ENCODE measurements around the gene KIFC1.
A peak's percentile ranks its signal among the peaks of the same experiment; 100 is the strongest.

The KIFC1 gene

GRCh38 chr6:33412140-33413009, 20.8 kb downstream of the KIFC1 start:
- no peak overlapping the region for H3K27ac ChIP-seq
- TF ChIP-seq, protein P1, sequence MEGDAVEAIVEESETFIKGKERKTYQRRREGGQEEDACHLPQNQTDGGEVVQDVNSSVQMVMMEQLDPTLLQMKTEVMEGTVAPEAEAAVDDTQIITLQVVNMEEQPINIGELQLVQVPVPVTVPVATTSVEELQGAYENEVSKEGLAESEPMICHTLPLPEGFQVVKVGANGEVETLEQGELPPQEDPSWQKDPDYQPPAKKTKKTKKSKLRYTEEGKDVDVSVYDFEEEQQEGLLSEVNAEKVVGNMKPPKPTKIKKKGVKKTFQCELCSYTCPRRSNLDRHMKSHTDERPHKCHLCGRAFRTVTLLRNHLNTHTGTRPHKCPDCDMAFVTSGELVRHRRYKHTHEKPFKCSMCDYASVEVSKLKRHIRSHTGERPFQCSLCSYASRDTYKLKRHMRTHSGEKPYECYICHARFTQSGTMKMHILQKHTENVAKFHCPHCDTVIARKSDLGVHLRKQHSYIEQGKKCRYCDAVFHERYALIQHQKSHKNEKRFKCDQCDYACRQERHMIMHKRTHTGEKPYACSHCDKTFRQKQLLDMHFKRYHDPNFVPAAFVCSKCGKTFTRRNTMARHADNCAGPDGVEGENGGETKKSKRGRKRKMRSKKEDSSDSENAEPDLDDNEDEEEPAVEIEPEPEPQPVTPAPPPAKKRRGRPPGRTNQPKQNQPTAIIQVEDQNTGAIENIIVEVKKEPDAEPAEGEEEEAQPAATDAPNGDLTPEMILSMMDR (IDR thresholded peaks at IDR 0.05; ENCODE audit: low read depth, low read length, missing control alignments), result no peak
- H3K4me3 ChIP-seq (ENCODE audit: low read depth, low read length), result no peak overlapping the region
- peaks cover 34% of the 10 kb centered on the region for H3K36me3 ChIP-seq (replicated peaks)
- no peak for DNase-seq
- no peaks in the 10 kb centered on the region for H3K27me3 ChIP-seq (replicated peaks)
- in situ Hi-C loops (cut with HindIII; ENCODE audit: low pct_ligation_motif_present, low sequenced_read_pairs), result no loop called here

DNA sequence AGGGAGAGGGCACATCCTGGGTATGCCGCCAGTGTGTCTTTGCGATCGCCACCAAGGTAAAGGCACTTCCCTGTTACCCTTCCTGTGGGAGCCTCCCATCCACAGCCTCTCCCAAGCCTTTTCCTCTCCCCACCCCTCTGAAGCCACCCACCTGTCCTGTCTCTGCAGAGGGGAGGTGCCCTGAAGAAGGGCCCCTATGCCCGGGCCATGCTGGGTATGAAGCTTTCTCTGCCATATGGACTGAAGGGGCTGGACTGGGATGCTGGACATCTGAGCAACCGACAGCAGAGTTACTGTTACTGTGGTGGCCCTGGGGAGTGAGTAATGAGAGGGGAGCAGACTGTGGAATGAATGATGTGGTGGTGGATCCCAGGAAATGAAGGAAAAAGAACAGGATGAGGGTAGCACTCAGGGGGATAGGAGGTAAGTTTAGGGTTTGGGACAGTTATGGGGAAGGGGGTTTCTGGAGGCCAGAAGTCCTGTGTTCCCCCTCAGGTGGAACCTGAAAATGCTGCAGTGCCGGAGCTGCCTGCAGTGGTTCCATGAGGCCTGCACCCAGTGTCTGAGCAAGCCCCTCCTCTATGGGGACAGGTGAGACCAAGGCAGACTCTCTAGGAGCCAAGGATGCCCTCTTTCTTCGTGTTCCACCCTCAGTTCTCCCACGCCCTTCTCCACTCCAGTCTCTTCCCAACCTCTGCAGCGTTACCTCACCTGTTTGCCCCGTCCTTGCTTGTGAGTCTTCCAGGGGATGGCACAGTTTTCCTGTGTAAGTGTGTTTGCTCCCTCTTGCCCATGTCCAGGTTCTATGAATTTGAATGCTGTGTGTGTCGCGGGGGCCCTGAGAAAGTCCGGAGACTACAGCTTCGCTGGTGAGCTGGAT, 21.9 kb downstream of the KIFC1 start:
- in situ Hi-C loops (cut with HindIII; ENCODE audit: low pct_ligation_motif_present, low sequenced_read_pairs), result no loop called here
- H3K27me3 ChIP-seq (replicated peaks), result no peaks in the 10 kb centered on the region
- TF ChIP-seq, protein P1 (IDR thresholded peaks at IDR 0.05; ENCODE audit: low read depth, low read length, missing control alignments), result no peak

DNA sequence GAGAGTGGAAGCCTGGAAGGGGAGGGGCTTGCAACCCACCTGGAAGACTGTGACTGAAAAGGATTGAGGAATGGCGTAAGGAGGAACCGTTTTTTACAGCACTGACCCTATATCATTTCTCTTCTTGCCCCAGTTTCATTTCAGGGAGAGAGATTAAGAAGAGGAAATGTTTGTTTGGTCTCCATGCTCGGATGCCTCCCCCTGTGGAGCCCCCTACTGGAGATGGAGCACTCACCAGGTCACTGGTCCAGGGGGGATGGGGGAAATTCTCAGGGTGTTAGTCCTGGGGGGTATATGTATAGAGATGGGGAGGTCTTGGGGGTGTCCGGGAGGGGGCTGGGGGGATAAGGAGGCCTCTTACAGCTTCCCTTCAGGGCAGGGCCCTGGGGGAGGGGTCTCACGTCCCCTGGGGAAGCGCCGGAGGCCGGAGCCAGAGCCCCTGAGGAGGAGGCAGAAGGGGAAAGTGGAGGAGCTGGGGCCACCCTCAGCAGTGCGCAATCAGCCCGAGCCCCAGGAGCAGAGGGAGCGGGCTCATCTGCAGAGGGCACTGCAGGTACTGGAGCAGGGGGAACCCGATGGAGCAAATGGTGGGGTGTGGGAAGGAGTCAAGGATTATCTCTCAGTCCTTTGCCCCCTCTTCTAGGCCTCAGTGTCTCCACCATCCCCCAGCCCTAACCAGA, 23.1 kb downstream of the KIFC1 start:
- in situ Hi-C loops (cut with HindIII; ENCODE audit: low pct_ligation_motif_present, low sequenced_read_pairs), result no loop called here
- Histone ChIP-seq H3K27ac (no peak overlapping the region), H3K27me3 (replicated peaks) (no peaks in the 10 kb centered on the region), H3K36me3 (replicated peaks) (peaks cover 34% of the 10 kb centered on the region), H3K4me3 (ENCODE audit: low read depth, low read length) (no peak overlapping the region)
- TF ChIP-seq, protein P1 (IDR thresholded peaks at IDR 0.05; ENCODE audit: low read depth, low read length, missing control alignments), result peak; percentile 68
- DNase-seq, result no peak

More for the DNA sequence above, 21.9 kb downstream of the KIFC1 start:
- H3K36me3 ChIP-seq (replicated peaks), result peaks cover 34% of the 10 kb centered on the region
- no peak for DNase-seq
- no peak overlapping the region for H3K4me3 ChIP-seq (ENCODE audit: low read depth, low read length)
- H3K27ac ChIP-seq, result no peak overlapping the region

DNA sequence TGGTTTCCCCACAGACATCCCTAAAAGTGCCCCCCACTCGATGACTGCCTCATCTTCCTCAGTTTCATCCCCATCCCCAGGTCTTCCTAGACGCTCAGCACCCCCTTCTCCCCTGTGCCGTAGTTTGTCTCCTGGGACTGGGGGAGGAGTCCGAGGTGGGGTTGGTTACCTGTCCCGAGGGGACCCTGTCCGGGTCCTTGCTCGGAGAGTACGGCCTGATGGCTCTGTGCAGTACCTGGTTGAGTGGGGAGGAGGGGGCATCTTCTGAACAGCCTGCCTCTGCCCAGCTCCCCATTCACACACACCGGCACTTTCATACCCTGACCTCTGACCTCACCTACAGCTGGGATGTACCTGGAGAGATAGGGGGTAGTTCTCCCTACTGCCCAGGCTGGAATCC, 24.2 kb downstream of the KIFC1 start:
- Histone ChIP-seq H3K27me3 (replicated peaks) (no peaks in the 10 kb centered on the region), H3K27ac (peak overlapping the region; percentile 95), H3K36me3 (replicated peaks) (peaks cover 34% of the 10 kb centered on the region), H3K4me3 (ENCODE audit: low read depth, low read length) (peak overlapping the region; percentile 86)
- TF ChIP-seq, protein P1 (IDR thresholded peaks at IDR 0.05; ENCODE audit: low read depth, low read length, missing control alignments), result no peak
- in situ Hi-C loops (cut with HindIII; ENCODE audit: low pct_ligation_motif_present, low sequenced_read_pairs), result no loop called here
- no peak for DNase-seq

DNA sequence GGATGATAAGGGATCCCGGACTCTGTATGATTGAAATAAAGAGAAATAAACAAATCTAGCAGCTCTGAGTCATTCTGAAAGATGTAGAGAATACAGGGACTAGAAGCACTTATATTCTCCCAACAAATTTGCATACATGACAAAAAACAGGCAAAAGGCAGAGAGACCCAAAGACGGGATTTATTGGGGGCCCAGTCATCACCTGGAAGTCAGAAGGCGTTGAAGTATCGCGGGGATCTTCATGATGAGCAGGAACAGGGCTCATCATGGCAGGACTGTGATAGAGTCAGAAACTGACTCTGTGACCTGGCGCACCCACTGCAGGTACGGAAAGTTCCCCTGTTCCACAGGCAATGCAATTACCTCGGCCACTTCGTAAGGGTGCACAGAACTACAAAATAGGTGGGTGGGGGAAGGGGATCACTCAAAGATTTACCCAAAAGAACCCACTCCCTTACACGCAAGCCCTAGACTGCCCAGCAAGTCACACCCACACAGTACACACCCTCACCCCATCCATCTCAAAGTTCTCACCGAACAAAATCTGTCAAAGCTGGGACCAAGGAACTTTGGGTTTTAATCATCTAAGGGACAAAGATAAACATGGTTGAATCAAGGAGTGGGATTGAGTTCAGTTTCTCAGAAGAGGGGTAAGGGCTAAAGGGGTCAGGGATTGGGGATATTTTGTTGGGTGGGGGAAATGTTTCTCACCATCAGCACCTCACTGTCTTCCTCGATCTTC, 24.9 kb downstream of the KIFC1 start:
- Histone ChIP-seq H3K27me3 (replicated peaks) (no peaks in the 10 kb centered on the region), H3K36me3 (replicated peaks) (peaks cover 34% of the 10 kb centered on the region), H3K4me3 (ENCODE audit: low read depth, low read length) (peak overlapping the region; percentile 86), H3K27ac (peak overlapping the region; percentile 95)
- DNase-seq, result no peak
- TF ChIP-seq, protein P1 (IDR thresholded peaks at IDR 0.05; ENCODE audit: low read depth, low read length, missing control alignments), result no peak
- in situ Hi-C loops (cut with HindIII; ENCODE audit: low pct_ligation_motif_present, low sequenced_read_pairs), result no loop called here

All from brain microvascular endothelial cell (primary cell).